HepG2 (cell line): ENCODE data around the gene SLC35F3. TPM values are rescaled to one million over a fixed set of nuclear protein-coding genes. Genes with fewer than 3 reads are reported as not detected.

Experiments used
- EED ChIP-seq: sonication (generic); formaldehyde crosslinking; IDR thresholded peaks from 2 replicates; pipeline ENCODE4 v1.5.0; 2020; ENCODE audit warnings: mild to moderate bottlenecking, missing genetic modification reagents
- EP300 ChIP-seq, 3 experiments: sonication (generic) in 1 of 3; formaldehyde crosslinking in 1 of 3; IDR thresholded peaks; 2 replicates each; pipeline versions ENCODE4 v1.5.1 to v1.6.1; 2011 to 2020; ENCODE audit warnings: low read depth in 2 of 3, low read length in 2 of 3, borderline replicate concordance in 1 of 3, improper control_type of control experiment in 1 of 3, mild to moderate bottlenecking in 1 of 3, missing genetic modification reagents in 1 of 3, moderate library complexity in 1 of 3
- FOSL2 ChIP-seq: sonication (generic); formaldehyde crosslinking; IDR thresholded peaks from 2 replicates; pipeline ENCODE4 v1.4.0; 2020; ENCODE audit warnings: missing genetic modification reagents
- HIVEP1 ChIP-seq: sonication (generic); formaldehyde crosslinking; IDR thresholded peaks from 2 replicates; pipeline ENCODE4 v1.4.0; 2020; ENCODE audit warnings: mild to moderate bottlenecking, missing genetic modification reagents
- JUN ChIP-seq: sonication (generic); formaldehyde crosslinking; IDR thresholded peaks from 2 replicates; pipeline ENCODE4 v1.4.0; 2020; ENCODE audit warnings: mild to moderate bottlenecking, missing genetic modification reagents
- KLF11 ChIP-seq: IDR thresholded peaks from 2 replicates; pipeline ENCODE4 v1.6.1; 2016; ENCODE audit warnings: missing compliant biosample characterization
- MTA1 ChIP-seq: sonication (generic); formaldehyde crosslinking; IDR thresholded peaks from 2 replicates; pipeline ENCODE4 v1.4.0; 2020; ENCODE audit warnings: missing genetic modification reagents, mild to moderate bottlenecking, borderline replicate concordance
- NFE2L2 ChIP-seq: fragments of 150-350 bp; IDR thresholded peaks from 2 replicates; pipeline ENCODE4 v1.6.1; 2014; ENCODE audit warnings: low read length
- NR2F1 ChIP-seq, 2 experiments: fragments of 450-650 bp in 1 of 2; formaldehyde crosslinking in 1 of 2; IDR thresholded peaks; 2 replicates each; pipeline versions ENCODE4 v1.5.0 to v1.6.1; 2016 to 2020; ENCODE audit warnings: mild to moderate bottlenecking in 1 of 2, missing compliant biosample characterization in 1 of 2, missing genetic modification reagents in 1 of 2, moderate library complexity in 1 of 2
- PHF8 ChIP-seq: sonication (generic); formaldehyde crosslinking; IDR thresholded peaks from 2 replicates; pipeline ENCODE4 v1.5.0; 2020; ENCODE audit warnings: missing genetic modification reagents
- SRSF9 ChIP-seq: fragments of 200-400 bp; formaldehyde crosslinking; IDR thresholded peaks from 2 replicates; pipeline ENCODE4 v1.6.1; 2018; ENCODE audit warnings: borderline replicate concordance, mild to moderate bottlenecking, low read depth, low read length; ENCODE audit not compliant: insufficient read depth, poor library complexity, severe bottlenecking
- SSRP1 ChIP-seq: IDR thresholded peaks from 2 replicates; pipeline ENCODE4 v1.6.1; 2016; ENCODE audit warnings: control low read depth
- TCF7L2 ChIP-seq: IDR thresholded peaks from 2 replicates; pipeline ENCODE4 v1.6.1; 2011; ENCODE audit warnings: mild to moderate bottlenecking, low read depth, low read length, moderate library complexity
- TOE1 ChIP-seq: sonication (generic); formaldehyde crosslinking; IDR thresholded peaks from 2 replicates; pipeline ENCODE4 v1.4.0; 2020; ENCODE audit warnings: mild to moderate bottlenecking, missing genetic modification reagents
- XBP1 ChIP-seq: sonication (generic); formaldehyde crosslinking; IDR thresholded peaks from 2 replicates; pipeline ENCODE4 v1.5.0; 2020; ENCODE audit warnings: missing genetic modification reagents
- ZMYM2 ChIP-seq: sonication (generic); formaldehyde crosslinking; IDR thresholded peaks from 2 replicates; pipeline ENCODE4 v1.8.0; 2022; ENCODE audit warnings: mild to moderate bottlenecking, missing genetic modification reagents
- ZNF121 ChIP-seq: sonication (generic); formaldehyde crosslinking; IDR thresholded peaks from 2 replicates; pipeline ENCODE4 v1.5.0; 2020; ENCODE audit warnings: mild to moderate bottlenecking, missing genetic modification reagents
- ZNF274 ChIP-seq: sonication (generic); formaldehyde crosslinking; IDR thresholded peaks from 2 replicates; pipeline ENCODE4 v1.5.1; 2020; ENCODE audit warnings: mild to moderate bottlenecking, missing genetic modification reagents
- ZNF34 ChIP-seq: sonication (generic); formaldehyde crosslinking; IDR thresholded peaks from 2 replicates; pipeline ENCODE4 v1.4.0; 2020; ENCODE audit warnings: mild to moderate bottlenecking, missing genetic modification reagents, borderline replicate concordance
- ZNF576 ChIP-seq: sonication (generic); formaldehyde crosslinking; IDR thresholded peaks from 2 replicates; pipeline ENCODE4 v1.4.0; 2020; ENCODE audit warnings: mild to moderate bottlenecking, missing genetic modification reagents
- ZNF577 ChIP-seq: sonication (generic); formaldehyde crosslinking; IDR thresholded peaks from 2 replicates; pipeline ENCODE4 v1.4.0; 2020; ENCODE audit warnings: mild to moderate bottlenecking, low read depth, missing genetic modification reagents, borderline replicate concordance
- ZNF709 ChIP-seq: sonication (generic); formaldehyde crosslinking; IDR thresholded peaks from 2 replicates; pipeline ENCODE4 v1.5.0; 2020; ENCODE audit warnings: mild to moderate bottlenecking, missing genetic modification reagents
- ZNF781 ChIP-seq: sonication (generic); formaldehyde crosslinking; IDR thresholded peaks from 2 replicates; pipeline ENCODE4 v1.5.1; 2020; ENCODE audit warnings: borderline replicate concordance, mild to moderate bottlenecking, missing genetic modification reagents; ENCODE audit errors: not compliant biosample characterization
- ZNF792 ChIP-seq: IDR thresholded peaks from 2 replicates; pipeline ENCODE4 v1.6.1; 2016
- polyA plus RNA-seq, 8 experiments: library from polyadenylated mRNA; depleted of rRNA in 3 of 8; stranded (reverse) in 7 of 8; unstranded in 1 of 8; fragments of >200 nt; fragmentation: Illumina TruSeq in 4 of 8; extraction: Trizol in 4 of 8; gene quantifications; 2 replicates each; pipeline versions ENCODE4 v1.2.1 to v1.2.3, GENCODE V29; 2011 to 2016; ENCODE audit warnings: low read depth in 4 of 8, missing spikeins in 1 of 8, mixed read lengths in 1 of 8; ENCODE audit not compliant: insufficient read depth in 1 of 8
- total RNA-seq, 5 experiments: library from RNA; depleted of rRNA; stranded (reverse); fragments of >200 nt; fragmentation: Illumina TruSeq; extraction: Trizol; gene quantifications; 2 replicates each; pipeline ENCODE4 v1.2.3, GENCODE V29; 2016; ENCODE audit warnings: low read depth in 1 of 5
- TF ChIP-seq, protein P1 (sequence below): sonication (generic); formaldehyde crosslinking; IDR thresholded peaks from 2 replicates; pipeline ENCODE4 v1.5.0; 2020; ENCODE audit warnings: mild to moderate bottlenecking, missing genetic modification reagents, moderate library complexity
- TF ChIP-seq, protein P2 (sequence below): sonication (generic); formaldehyde crosslinking; IDR thresholded peaks from 2 replicates; pipeline ENCODE4 v1.5.0; 2020; ENCODE audit warnings: missing genetic modification reagents

SLC35F3 gene
- total and polyA plus RNA-seq, 2 of the 13 experiments (the other 11 are each of a cell fraction or from before 2014, with no cell fraction given), result not detected

DNA sequence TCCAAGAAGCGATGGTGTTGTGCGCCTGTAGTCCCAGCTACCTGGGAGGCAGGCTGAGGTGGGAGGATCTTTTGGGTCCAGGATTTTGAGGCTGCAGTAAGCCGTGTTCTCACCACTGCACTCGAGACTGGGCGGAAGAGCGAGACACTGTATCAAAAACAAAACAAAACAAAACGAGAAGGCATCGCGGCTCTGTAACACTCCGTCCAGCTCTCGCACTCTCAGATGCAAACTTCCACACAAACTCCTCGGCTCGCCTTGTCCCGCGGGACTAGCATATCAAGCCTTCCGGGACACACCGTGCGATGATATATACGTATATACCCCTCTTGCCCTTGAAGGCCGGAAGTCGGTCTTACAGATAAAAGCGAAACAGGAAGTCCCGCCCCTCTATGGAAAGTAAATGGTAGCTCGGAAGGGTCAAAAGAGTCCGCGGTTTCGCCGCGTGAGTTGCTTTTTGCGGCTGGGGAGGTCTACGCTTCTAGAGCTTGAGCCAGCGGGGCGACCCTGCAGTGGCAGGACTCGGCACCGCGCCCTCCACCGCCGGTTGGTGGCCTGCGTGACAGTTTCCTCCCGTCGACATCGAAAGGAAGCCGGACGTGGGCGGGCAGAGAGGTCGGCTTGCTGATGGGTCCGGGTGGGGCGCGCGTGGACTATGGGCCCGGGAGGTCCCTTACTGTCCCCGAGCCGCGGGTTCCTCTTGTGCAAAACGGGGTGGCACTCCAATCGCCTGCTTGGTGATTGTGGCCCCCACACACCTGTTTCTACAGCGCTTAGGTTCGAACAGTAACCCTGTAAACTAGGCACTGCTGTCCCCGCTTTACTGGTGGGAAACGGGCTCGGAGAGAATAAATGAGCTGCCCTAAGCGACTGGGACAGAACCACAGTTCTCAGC is 468.8 kb downstream of the SLC35F3 start, which contains the start of gene COA6 (continued):
- no peak for TF ChIP-seq TCF7L2
- no peak for TF ChIP-seq ZNF577 (CRISPR knock-in tag)
- no peak for TF ChIP-seq SRSF9
- peak; percentile 92 for TF ChIP-seq EED (CRISPR knock-in tag)
- peak; percentile 35; the same call in 1 of the 2 replicates for TF ChIP-seq ZMYM2
- TF ChIP-seq ZNF781 (CRISPR knock-in tag), result peak; percentile 94
- peak; percentile 57; the same call in 1 of the 2 replicates for TF ChIP-seq NFE2L2
- TF ChIP-seq ZNF792 (CRISPR knock-in tag), result no peak; the same call in 1 of the 2 replicates
- TF ChIP-seq XBP1 (CRISPR knock-in tag), result 0 out of 2 replicates have a peak, but pooled peaks have one; percentile 52
- no peak for TF ChIP-seq NR2F1 (CRISPR knock-in tag; IDR thresholded peaks at IDR 0.05)
- peak; percentile 89 for TF ChIP-seq PHF8
- peak; percentile 83; the same call in 1 of the 2 replicates for TF ChIP-seq ZNF274 (CRISPR knock-in tag)
- TF ChIP-seq EP300 (IDR thresholded peaks at IDR 0.05; ENCODE audit: low read depth in 2 of 2, low read length in 2 of 2), result peak; percentile 32 to 59; a peak in 2 of 4 replicates
- no peak; the same call in 1 of the 2 replicates for TF ChIP-seq EP300 (CRISPR knock-in tag; IDR thresholded peaks at IDR 0.05; ENCODE audit: borderline replicate concordance)
- TF ChIP-seq ZNF576 (CRISPR knock-in tag), result 0 out of 2 replicates have a peak, but pooled peaks have one; percentile 14
- peak; percentile 94; the same call in 1 of the 2 replicates for TF ChIP-seq MTA1 (CRISPR knock-in tag)
- TF ChIP-seq ZNF709 (CRISPR knock-in tag), result peak; percentile 90
- TF ChIP-seq ZNF34 (CRISPR knock-in tag), result 0 out of 2 replicates have a peak, but pooled peaks have one; percentile 74
- TF ChIP-seq KLF11 (CRISPR knock-in tag), result peak; percentile 88; the same call in 1 of the 2 replicates
- TF ChIP-seq, protein P1, sequence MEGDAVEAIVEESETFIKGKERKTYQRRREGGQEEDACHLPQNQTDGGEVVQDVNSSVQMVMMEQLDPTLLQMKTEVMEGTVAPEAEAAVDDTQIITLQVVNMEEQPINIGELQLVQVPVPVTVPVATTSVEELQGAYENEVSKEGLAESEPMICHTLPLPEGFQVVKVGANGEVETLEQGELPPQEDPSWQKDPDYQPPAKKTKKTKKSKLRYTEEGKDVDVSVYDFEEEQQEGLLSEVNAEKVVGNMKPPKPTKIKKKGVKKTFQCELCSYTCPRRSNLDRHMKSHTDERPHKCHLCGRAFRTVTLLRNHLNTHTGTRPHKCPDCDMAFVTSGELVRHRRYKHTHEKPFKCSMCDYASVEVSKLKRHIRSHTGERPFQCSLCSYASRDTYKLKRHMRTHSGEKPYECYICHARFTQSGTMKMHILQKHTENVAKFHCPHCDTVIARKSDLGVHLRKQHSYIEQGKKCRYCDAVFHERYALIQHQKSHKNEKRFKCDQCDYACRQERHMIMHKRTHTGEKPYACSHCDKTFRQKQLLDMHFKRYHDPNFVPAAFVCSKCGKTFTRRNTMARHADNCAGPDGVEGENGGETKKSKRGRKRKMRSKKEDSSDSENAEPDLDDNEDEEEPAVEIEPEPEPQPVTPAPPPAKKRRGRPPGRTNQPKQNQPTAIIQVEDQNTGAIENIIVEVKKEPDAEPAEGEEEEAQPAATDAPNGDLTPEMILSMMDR, result peak; percentile 37; the same call in 1 of the 2 replicates
- peak; percentile 65; the same call in 1 of the 2 replicates for TF ChIP-seq JUN (CRISPR knock-in tag)
- peak; percentile 60 for TF ChIP-seq ZNF121 (CRISPR knock-in tag)
- peak; percentile 74; the same call in 1 of the 2 replicates for TF ChIP-seq HIVEP1 (CRISPR knock-in tag)
- 0 out of 2 replicates have a peak, but pooled peaks have one; percentile 22 for TF ChIP-seq FOSL2 (CRISPR knock-in tag)
- no peak; the same call in 1 of the 2 replicates for TF ChIP-seq TOE1 (CRISPR knock-in tag)
- TF ChIP-seq, protein P2, sequence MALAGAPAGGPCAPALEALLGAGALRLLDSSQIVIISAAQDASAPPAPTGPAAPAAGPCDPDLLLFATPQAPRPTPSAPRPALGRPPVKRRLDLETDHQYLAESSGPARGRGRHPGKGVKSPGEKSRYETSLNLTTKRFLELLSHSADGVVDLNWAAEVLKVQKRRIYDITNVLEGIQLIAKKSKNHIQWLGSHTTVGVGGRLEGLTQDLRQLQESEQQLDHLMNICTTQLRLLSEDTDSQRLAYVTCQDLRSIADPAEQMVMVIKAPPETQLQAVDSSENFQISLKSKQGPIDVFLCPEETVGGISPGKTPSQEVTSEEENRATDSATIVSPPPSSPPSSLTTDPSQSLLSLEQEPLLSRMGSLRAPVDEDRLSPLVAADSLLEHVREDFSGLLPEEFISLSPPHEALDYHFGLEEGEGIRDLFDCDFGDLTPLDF, result peak; percentile 32; the same call in 1 of the 2 replicates
- 0 out of 2 replicates have a peak, but pooled peaks have one; percentile 56 for TF ChIP-seq SSRP1
